ENCODE results near the gene PTPRN2. TPM values are rescaled to one million over a fixed set of nuclear protein-coding genes. Genes with fewer than 3 reads are reported as not detected.

PTPRN2 gene
- total and polyA plus RNA-seq, 9 of the 15 experiments (the other 6 are each of a cell fraction or from before 2014, with no cell fraction given), result not detected

- WGBS (ENCODE audit: insufficient coverage, low coverage, missing lambda C conversion rate), result 1% methylated on average over 4 of the region's 4 CpGs
- TF ChIP-seq ZNF280A (IDR thresholded peaks at IDR 0.05; ENCODE audit: low read depth, partially characterized antibody) (no peak), ZBTB1 (CRISPR knock-in tag; IDR thresholded peaks at IDR 0.05; ENCODE audit: borderline replicate concordance, low read depth) (no peak), POLR2AphosphoS2 (IDR thresholded peaks at IDR 0.05; ENCODE audit: low read length) (no peak), HOXB6 (CRISPR knock-in tag; IDR thresholded peaks at IDR 0.05; ENCODE audit: borderline replicate concordance) (no peak), CTBP1 (IDR thresholded peaks at IDR 0.05; ENCODE audit: borderline replicate concordance) (no peak)
- TF ChIP-seq, protein P1, sequence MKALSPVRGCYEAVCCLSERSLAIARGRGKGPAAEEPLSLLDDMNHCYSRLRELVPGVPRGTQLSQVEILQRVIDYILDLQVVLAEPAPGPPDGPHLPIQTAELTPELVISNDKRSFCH (CRISPR knock-in tag; IDR thresholded peaks at IDR 0.05), result no peak
- TF ChIP-seq, protein P1 (tag; IDR thresholded peaks at IDR 0.05), result no peak
- ChIA-PET CTCF (ENCODE audit: low intra/inter-chr PET ratio) (no interaction called here), POLR2A (interaction anchor here (0.6 kb wide), 1 partner anchor 132 kb away, joined by 4 read pairs; no protein-coding TSS in a partner anchor)
- Histone ChIP-seq H3K4me1 (replicated peaks in 1 of 2; ENCODE audit: control insufficient read depth in 2 of 2, insufficient read depth in 2 of 2, low read length in 2 of 2) (peaks cover 0 to 6% of the 10 kb centered on the region in 2 experiments; a peak in 1 of 5 replicates), H3K4me2 (ENCODE audit: insufficient read depth, low read length) (no peak overlapping the region), H2AFZ (ENCODE audit: low read depth, low read length) (no peak overlapping the region), H3K9ac (ENCODE audit: insufficient read depth in 1 of 2, low read depth in 2 of 2, low read length in 2 of 2) (no peak overlapping the region), H3K9me3 (replicated peaks; ENCODE audit: control insufficient read depth, insufficient read depth, low read depth, low read length) (0 out of 2 replicates have a peak, but pooled peaks cover 2% of the 10 kb centered on the region), H3K27me3 (ENCODE audit: control insufficient read depth in 2 of 2, insufficient read depth in 2 of 2, low read length in 2 of 2) (peaks cover 39 to 68% of the 10 kb centered on the region in 2 experiments; a peak in 4 of 5 replicates), H3K9me1 (ENCODE audit: control insufficient read depth, insufficient read depth, low read length) (no peaks in the 10 kb centered on the region), H3K79me2 (ENCODE audit: control insufficient read depth, insufficient read depth, low read length) (no peaks in the 10 kb centered on the region), H3K4me3 (no peak overlapping the region), H4K20me1 (replicated peaks; ENCODE audit: control insufficient read depth, insufficient read depth, low read length) (no peaks in the 10 kb centered on the region), H3K36me3 (ENCODE audit: control insufficient read depth, insufficient read depth, low read length) (no peaks in the 10 kb centered on the region), H3K27ac (ENCODE audit: extremely low read depth, low read depth, low read length) (no peak overlapping the region)
- ATAC-seq, result no peak
- DNase-seq (ENCODE audit: extremely low read depth in 1 of 4, low spot score in 3 of 4), result no peak
- in situ Hi-C loops (cut with MboI), result no loop called here
- no TSS peak for BruUV-seq (replicated peaks)
- FAIRE-seq, result no peak
- intact Hi-C loops (cut with micrococcal nuclease), result no loop called here
Measured at GRCh38 chr7:158519633-158520174, 67.9 kb downstream of the PTPRN2 start.
